Panc1 (cell line): ENCODE data around the gene C9orf153.

Source experiments
- POLR2AphosphoS5 ChIP-seq: IDR thresholded peaks from 2 replicates; pipeline ENCODE4 v1.6.1; 2012; ENCODE audit warnings: mild to moderate bottlenecking, low read depth, low read length, moderate library complexity
- REST ChIP-seq, 2 experiments: IDR thresholded peaks; 2 replicates each; pipeline ENCODE4 v1.6.1; 2011 to 2012; ENCODE audit warnings: low read depth in 2 of 2, control low read depth in 1 of 2, low read length in 1 of 2, mild to moderate bottlenecking in 1 of 2, moderate library complexity in 1 of 2; ENCODE audit not compliant: insufficient read depth in 1 of 2
- SIN3A ChIP-seq: IDR thresholded peaks from 2 replicates; pipeline ENCODE4 v1.6.1; 2012; ENCODE audit warnings: low read depth, mild to moderate bottlenecking, low read length, moderate library complexity, borderline replicate concordance; ENCODE audit not compliant: insufficient read depth
- TF ChIP-seq, protein P1 (sequence below): fragments of 450-650 bp; IDR thresholded peaks from 2 replicates; pipeline ENCODE4 v1.5.1; 2017; ENCODE audit warnings: mild to moderate bottlenecking

DNA sequence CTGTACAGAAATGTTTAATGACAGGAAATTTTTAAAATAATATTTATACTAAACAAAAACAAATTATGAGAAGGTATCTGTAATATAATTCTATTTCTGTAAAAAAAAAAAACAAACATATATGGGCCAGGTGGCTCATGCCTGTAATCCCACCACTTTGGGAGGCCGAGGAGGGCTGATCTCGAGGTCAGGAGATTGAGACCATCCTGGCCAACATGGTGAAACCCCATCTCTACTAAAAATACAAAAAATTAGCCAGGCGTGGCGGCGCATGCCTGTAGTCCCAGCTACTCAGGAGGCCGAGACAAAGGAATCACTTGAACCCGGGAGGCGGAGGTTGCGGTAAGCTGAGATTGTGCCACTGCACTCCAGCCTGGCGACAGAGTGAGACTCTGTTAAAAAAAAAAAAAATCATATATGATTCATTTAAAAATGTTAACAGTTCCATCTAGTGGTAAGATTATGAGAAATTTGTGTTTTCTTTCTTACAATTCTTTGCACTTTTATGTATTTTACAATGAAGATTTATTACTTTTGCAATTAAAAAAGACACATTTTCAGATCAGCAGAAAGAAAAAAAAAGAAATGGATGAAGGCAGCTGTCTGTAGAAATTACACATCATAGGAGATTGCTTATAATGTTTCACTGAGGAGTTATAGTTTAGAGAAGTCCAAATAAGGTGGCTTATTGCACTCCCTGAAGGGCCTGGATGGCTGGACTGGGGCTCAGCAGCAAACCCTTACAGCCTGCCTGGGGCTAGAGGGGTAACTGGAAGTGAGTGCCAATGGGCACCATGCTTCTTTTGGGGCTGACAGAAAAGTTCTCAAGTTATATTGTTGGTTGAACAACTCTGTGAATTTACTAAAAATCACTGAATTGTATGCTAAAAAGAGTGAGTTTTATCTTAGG lies 20.3 kb downstream of the C9orf153 start:
- TF ChIP-seq, protein P1, sequence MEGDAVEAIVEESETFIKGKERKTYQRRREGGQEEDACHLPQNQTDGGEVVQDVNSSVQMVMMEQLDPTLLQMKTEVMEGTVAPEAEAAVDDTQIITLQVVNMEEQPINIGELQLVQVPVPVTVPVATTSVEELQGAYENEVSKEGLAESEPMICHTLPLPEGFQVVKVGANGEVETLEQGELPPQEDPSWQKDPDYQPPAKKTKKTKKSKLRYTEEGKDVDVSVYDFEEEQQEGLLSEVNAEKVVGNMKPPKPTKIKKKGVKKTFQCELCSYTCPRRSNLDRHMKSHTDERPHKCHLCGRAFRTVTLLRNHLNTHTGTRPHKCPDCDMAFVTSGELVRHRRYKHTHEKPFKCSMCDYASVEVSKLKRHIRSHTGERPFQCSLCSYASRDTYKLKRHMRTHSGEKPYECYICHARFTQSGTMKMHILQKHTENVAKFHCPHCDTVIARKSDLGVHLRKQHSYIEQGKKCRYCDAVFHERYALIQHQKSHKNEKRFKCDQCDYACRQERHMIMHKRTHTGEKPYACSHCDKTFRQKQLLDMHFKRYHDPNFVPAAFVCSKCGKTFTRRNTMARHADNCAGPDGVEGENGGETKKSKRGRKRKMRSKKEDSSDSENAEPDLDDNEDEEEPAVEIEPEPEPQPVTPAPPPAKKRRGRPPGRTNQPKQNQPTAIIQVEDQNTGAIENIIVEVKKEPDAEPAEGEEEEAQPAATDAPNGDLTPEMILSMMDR, result no peak
- no peak for TF ChIP-seq POLR2AphosphoS5
- no peak for TF ChIP-seq REST (IDR thresholded peaks at IDR 0.05; ENCODE audit: insufficient read depth in 1 of 2, low read depth in 2 of 2, low read length in 1 of 2)
- TF ChIP-seq SIN3A, result no peak
